Astrocyte (in vitro differentiated cells and primary cell): ENCODE data around the gene PHTF1. TPM values are rescaled to one million over a fixed set of nuclear protein-coding genes. Genes with fewer than 3 reads are reported as not detected.

ENCODE experiments used
- DNase-seq: peaks from one replicate; pipeline ENCODE4 v3.0.0-alpha.2; 2010; ENCODE audit warnings: low read depth
- FAIRE-seq: peaks from 2 replicates; lab custom pipeline; 2011; peaks lifted over from hg19 to GRCh38; lab: Jason Lieb, UNC
- H2AFZ ChIP-seq: 2 replicates; pipeline ENCODE4 v1.6.0; 2012; ENCODE audit warnings: low read depth, low read length, inconsistent platforms
- H3K27ac ChIP-seq: 2 replicates; pipeline ENCODE4 v1.5.1; 2011; ENCODE audit warnings: low read depth, low read length, inconsistent platforms
- H3K27me3 ChIP-seq: 2 replicates; pipeline ENCODE4 v1.6.0; 2011; ENCODE audit warnings: low read length, inconsistent platforms; ENCODE audit not compliant: insufficient read depth
- H3K36me3 ChIP-seq: 2 replicates; pipeline ENCODE4 v1.5.1; 2011; ENCODE audit warnings: low read length, inconsistent platforms; ENCODE audit not compliant: insufficient read depth
- H3K4me1 ChIP-seq: 2 replicates; pipeline ENCODE4 v1.5.1; 2011; ENCODE audit warnings: low read length, inconsistent platforms; ENCODE audit not compliant: insufficient read depth
- H3K4me2 ChIP-seq: 2 replicates; pipeline ENCODE4 v1.6.0; 2012; ENCODE audit warnings: low read length, inconsistent platforms
- H3K4me3 ChIP-seq: 2 replicates; pipeline ENCODE4 v1.5.1; 2011; ENCODE audit warnings: low read depth, mild to moderate bottlenecking, low read length, inconsistent platforms; ENCODE audit not compliant: insufficient read depth
- H3K79me2 ChIP-seq: 2 replicates; pipeline ENCODE4 v1.6.0; 2012; ENCODE audit warnings: mild to moderate bottlenecking, low read length, inconsistent platforms; ENCODE audit not compliant: insufficient read depth
- H3K9ac ChIP-seq: 2 replicates; pipeline ENCODE4 v1.6.0; 2012; ENCODE audit warnings: mild to moderate bottlenecking, low read length, inconsistent platforms
- H3K9me3 ChIP-seq: 2 replicates; pipeline ENCODE4 v1.5.1; 2012; ENCODE audit warnings: low read depth, mild to moderate bottlenecking, low read length, inconsistent platforms; ENCODE audit not compliant: insufficient read depth
- H4K20me1 ChIP-seq: 2 replicates; pipeline ENCODE4 v1.6.0; 2012; ENCODE audit warnings: low read length, inconsistent platforms; ENCODE audit not compliant: insufficient read depth
- H3K27ac Mint-ChIP-seq: one replicate; pipeline ENCODE4 v1.8.0; 2021; ENCODE audit warnings: mild to moderate bottlenecking, mixed read lengths; ENCODE audit not compliant: unreplicated experiment
- H3K27me3 Mint-ChIP-seq: one replicate; pipeline ENCODE4 v1.8.0; 2021; ENCODE audit warnings: low read depth, mixed read lengths; ENCODE audit not compliant: unreplicated experiment
- H3K36me3 Mint-ChIP-seq: one replicate; pipeline ENCODE4 v1.8.0; 2021; ENCODE audit warnings: low read depth, mixed read lengths; ENCODE audit not compliant: unreplicated experiment
- H3K4me1 Mint-ChIP-seq: one replicate; pipeline ENCODE4 v1.8.0; 2021; ENCODE audit warnings: low read depth, mixed read lengths; ENCODE audit not compliant: unreplicated experiment
- H3K4me3 Mint-ChIP-seq: one replicate; pipeline ENCODE4 v1.8.0; 2021; ENCODE audit warnings: mild to moderate bottlenecking, moderate library complexity, mixed read lengths; ENCODE audit not compliant: unreplicated experiment
- H3K9me3 Mint-ChIP-seq: one replicate; pipeline ENCODE4 v1.8.0; 2021; ENCODE audit warnings: mild to moderate bottlenecking, mixed read lengths; ENCODE audit not compliant: unreplicated experiment
- EZH2 ChIP-seq: IDR thresholded peaks from 2 replicates; pipeline ENCODE4 v1.6.1; 2012; ENCODE audit warnings: mild to moderate bottlenecking, low read length, inconsistent platforms; ENCODE audit not compliant: insufficient read depth
- total RNA-seq: library from RNA; stranded (reverse); gene quantifications from 2 replicates; pipeline ENCODE4 v1.2.1, GENCODE V29; 2021
- TF ChIP-seq, protein P1 (sequence below): IDR thresholded peaks from 2 replicates; pipeline ENCODE4 v1.5.1; 2011; ENCODE audit warnings: low read depth, mild to moderate bottlenecking, inconsistent platforms, low read length, moderate library complexity; ENCODE audit not compliant: insufficient read depth

PHTF1 gene
- total RNA-seq, 1 donor from 2014 or later, result 36.4 TPM

DNA sequence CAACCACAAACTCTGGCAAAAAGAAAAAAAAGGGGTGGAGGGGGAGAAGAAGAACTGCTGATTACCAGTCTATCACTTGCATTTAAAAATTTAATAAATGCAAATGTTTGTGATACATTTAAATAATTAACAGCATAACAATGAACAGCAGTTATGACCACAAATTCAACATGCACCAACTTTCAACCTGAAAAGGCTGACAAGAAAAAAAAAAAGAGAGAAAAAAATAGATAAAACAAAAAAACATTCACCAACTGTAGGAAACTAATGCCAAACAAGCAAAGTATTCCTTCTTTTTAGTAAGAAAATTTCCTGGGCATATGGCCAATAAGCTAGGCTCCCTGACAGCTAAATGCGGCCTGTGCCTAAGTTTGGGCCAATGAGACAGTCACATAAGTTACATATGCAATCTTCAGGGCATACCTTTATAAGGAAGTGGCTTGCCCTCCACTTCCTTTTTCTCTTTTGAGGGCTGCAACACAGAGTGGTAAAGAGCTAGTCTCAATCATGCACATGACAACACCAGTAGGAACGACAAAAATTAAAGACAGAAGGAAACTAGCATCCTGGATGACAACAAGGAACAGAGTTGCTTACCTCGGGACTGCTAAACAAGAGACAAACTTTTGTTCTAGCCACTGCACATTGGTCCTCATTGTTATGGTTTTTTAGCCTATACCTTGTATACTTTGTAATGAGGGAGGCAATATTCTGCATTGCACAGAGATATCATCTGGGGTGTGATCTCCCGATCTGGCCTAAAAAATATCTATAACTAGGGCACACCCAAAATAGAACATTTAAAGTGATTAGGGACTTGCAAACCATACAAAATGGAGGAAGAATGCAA lies 24.2 kb upstream of the PHTF1 start:
- peak overlapping the region; percentile 27 for H3K4me2 ChIP-seq
- TF ChIP-seq, protein P1, sequence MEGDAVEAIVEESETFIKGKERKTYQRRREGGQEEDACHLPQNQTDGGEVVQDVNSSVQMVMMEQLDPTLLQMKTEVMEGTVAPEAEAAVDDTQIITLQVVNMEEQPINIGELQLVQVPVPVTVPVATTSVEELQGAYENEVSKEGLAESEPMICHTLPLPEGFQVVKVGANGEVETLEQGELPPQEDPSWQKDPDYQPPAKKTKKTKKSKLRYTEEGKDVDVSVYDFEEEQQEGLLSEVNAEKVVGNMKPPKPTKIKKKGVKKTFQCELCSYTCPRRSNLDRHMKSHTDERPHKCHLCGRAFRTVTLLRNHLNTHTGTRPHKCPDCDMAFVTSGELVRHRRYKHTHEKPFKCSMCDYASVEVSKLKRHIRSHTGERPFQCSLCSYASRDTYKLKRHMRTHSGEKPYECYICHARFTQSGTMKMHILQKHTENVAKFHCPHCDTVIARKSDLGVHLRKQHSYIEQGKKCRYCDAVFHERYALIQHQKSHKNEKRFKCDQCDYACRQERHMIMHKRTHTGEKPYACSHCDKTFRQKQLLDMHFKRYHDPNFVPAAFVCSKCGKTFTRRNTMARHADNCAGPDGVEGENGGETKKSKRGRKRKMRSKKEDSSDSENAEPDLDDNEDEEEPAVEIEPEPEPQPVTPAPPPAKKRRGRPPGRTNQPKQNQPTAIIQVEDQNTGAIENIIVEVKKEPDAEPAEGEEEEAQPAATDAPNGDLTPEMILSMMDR, result no peak
- no peak for TF ChIP-seq EZH2
- FAIRE-seq (no peak), DNase-seq (peak; percentile 43)
- Mint-ChIP-seq H3K9me3 (no peaks in the 10 kb centered on the region), H3K27me3 (no peaks in the 10 kb centered on the region), H3K4me3 (no peak overlapping the region), H3K36me3 (no peaks in the 10 kb centered on the region), H3K27ac (peak overlapping the region; percentile 35), H3K4me1 (peaks cover 22% of the 10 kb centered on the region)
- H4K20me1 ChIP-seq, result peaks cover 41% of the 10 kb centered on the region
- H3K27ac ChIP-seq, result no peak overlapping the region
- peaks cover 94% of the 10 kb centered on the region for H3K79me2 ChIP-seq
- no peaks in the 10 kb centered on the region for H3K27me3 ChIP-seq
- H3K36me3 ChIP-seq, result no peaks in the 10 kb centered on the region
- H3K4me1 ChIP-seq, result peaks cover 5% of the 10 kb centered on the region
- no peak overlapping the region for H3K9ac ChIP-seq
- H2AFZ ChIP-seq, result no peak overlapping the region
- no peak overlapping the region for H3K4me3 ChIP-seq
- no peaks in the 10 kb centered on the region for H3K9me3 ChIP-seq

DNA sequence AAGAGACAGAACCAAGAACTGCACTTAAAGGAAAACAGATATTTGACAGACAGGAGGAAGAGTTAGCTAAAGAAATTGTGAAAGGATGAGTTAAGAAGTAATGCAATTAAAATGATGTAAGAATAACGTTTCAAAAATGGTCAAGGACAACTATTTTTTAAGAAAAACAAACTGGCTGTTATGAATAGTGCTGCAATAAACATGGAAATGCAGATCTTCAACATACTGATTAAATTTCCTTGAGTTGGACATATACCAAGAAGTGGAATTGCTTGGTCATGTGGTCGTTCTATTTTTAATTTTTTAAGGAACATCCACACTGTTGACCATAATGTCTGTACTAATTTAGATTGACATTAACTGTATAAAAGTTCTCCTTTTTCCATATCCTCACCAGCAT lies 23.1 kb upstream of the PHTF1 start:
- Histone ChIP-seq H3K9ac (no peak overlapping the region), H3K4me1 (peaks cover 5% of the 10 kb centered on the region), H3K27ac (no peak overlapping the region), H2AFZ (no peak overlapping the region), H3K4me2 (no peak overlapping the region), H3K9me3 (no peaks in the 10 kb centered on the region), H3K36me3 (no peaks in the 10 kb centered on the region), H4K20me1 (peaks cover 41% of the 10 kb centered on the region), H3K27me3 (no peaks in the 10 kb centered on the region), H3K79me2 (peaks cover 85% of the 10 kb centered on the region), H3K4me3 (no peak overlapping the region)
- no peaks in the 10 kb centered on the region for H3K27me3 Mint-ChIP-seq
- FAIRE-seq (no peak), DNase-seq (no peak)
- no peaks in the 10 kb centered on the region for H3K9me3 Mint-ChIP-seq
- no peak for TF ChIP-seq EZH2
- TF ChIP-seq, protein P1, result no peak
- H3K36me3 Mint-ChIP-seq, result no peaks in the 10 kb centered on the region
- no peak overlapping the region for H3K4me3 Mint-ChIP-seq
- H3K27ac Mint-ChIP-seq, result no peak overlapping the region
- H3K4me1 Mint-ChIP-seq, result peaks cover 22% of the 10 kb centered on the region
